Thoracic aorta (tissue), 2 donors: Measurements from ENCODE around the gene STRIP2. TPM values are rescaled to one million over a fixed set of nuclear protein-coding genes. Genes with fewer than 3 reads are reported as not detected.
"Not testable (repeated sequence)": the region's sequence is repeated elsewhere in the genome, so short reads cannot be mapped to it uniquely, and the experiment has no call there.

Experiments
- ATAC-seq: fragments of 150-250 bp; one replicate; pipeline ENCODE4 v1.8.0; 2017; ENCODE audit warnings: low read depth; ENCODE audit not compliant: insufficient number of reproducible peaks, low FRiP score
- DNase-seq: peaks from one replicate; pipeline ENCODE4 v3.0.0-alpha.2; 2020; ENCODE audit warnings: low spot score
- H3K27ac ChIP-seq, 2 donors: fragments of 200-600 bp; sonication (generic); 1 replicate in 1 of 2; 2 replicates in 1 of 2; pipeline ENCODE4 v1.5.1; 2016; ENCODE audit warnings: mild to moderate bottlenecking in 2 of 2, moderate library complexity in 2 of 2
- H3K27me3 ChIP-seq: fragments of 200-600 bp; sonication (generic); replicated peaks from 2 replicates; pipeline ENCODE4 v1.6.0; 2016; ENCODE audit warnings: mild to moderate bottlenecking; ENCODE audit not compliant: insufficient read depth
- H3K36me3 ChIP-seq: fragments of 200-600 bp; sonication (generic); one replicate; pipeline ENCODE4 v1.5.1; 2016
- H3K4me1 ChIP-seq, 2 donors: fragments of 200-600 bp; sonication (generic); 1 replicate in 1 of 2; 2 replicates in 1 of 2; pipeline versions ENCODE4 v1.5.1 to v1.6.0; 2016; ENCODE audit warnings: low read depth in 2 of 2, mild to moderate bottlenecking in 1 of 2; ENCODE audit not compliant: control insufficient read depth in 1 of 2
- H3K4me3 ChIP-seq: fragments of 200-600 bp; sonication (generic); 2 replicates; pipeline ENCODE4 v1.5.1; 2016; ENCODE audit warnings: mild to moderate bottlenecking
- H3K9me3 ChIP-seq: fragments of 200-600 bp; sonication (generic); 2 replicates; pipeline ENCODE4 v1.5.1; 2016
- CTCF ChIP-seq: fragments of 200-600 bp; sonication (generic); IDR thresholded peaks from one replicate; pipeline ENCODE4 v1.5.1; 2019; ENCODE audit warnings: antibody characterized with exemption
- total RNA-seq, 2 donors: library from RNA; depleted of rRNA; stranded (reverse); fragments of >200 nt; gene quantifications; one replicate each; pipeline versions ENCODE4 v1.1.0 to v1.2.3, GENCODE V29; 2016

Gene STRIP2
- total RNA-seq, 2 donors from 2014 or later = 1.1 TPM; not detected in 1

- DNase-seq = no peak
- Histone ChIP-seq H3K4me1 (peaks cover 0 to 13% of the 10 kb centered on the region in 2 donors), H3K27me3 (no peaks in the 10 kb centered on the region), H3K4me3 (no peak overlapping the region), H3K27ac (no peak overlapping the region), H3K36me3 (no peaks in the 10 kb centered on the region), H3K9me3 (no peaks in the 10 kb centered on the region)
- ATAC-seq = no peak
- TF ChIP-seq CTCF = no peak
These were observed 3.0 kb downstream of the STRIP2 start for GRCh38 chr7:129437190-129437589.

- no peak for TF ChIP-seq CTCF
- Histone ChIP-seq H3K4me3 (no peak overlapping the region), H3K9me3 (no peaks in the 10 kb centered on the region), H3K4me1 (peaks cover 0 to 11% of the 10 kb centered on the region in 2 donors), H3K36me3 (no peaks in the 10 kb centered on the region), H3K27me3 (no peaks in the 10 kb centered on the region), H3K27ac (no peak overlapping the region)
- DNase-seq (no peak), ATAC-seq (no peak)
These were observed 4.1 kb downstream of the STRIP2 start for GRCh38 chr7:129438281-129438838.

- no peaks in the 10 kb centered on the region for H3K9me3 ChIP-seq
- H3K27me3 ChIP-seq = no peaks in the 10 kb centered on the region
- TF ChIP-seq CTCF = no peak
- ATAC-seq (no peak), DNase-seq (no peak)
- H3K27ac ChIP-seq = no peak overlapping the region
- no peak overlapping the region for H3K4me3 ChIP-seq
- H3K4me1 ChIP-seq = peaks cover 0 to 7% of the 10 kb centered on the region in 2 donors
- H3K36me3 ChIP-seq = no peaks in the 10 kb centered on the region
These were observed 4.8 kb downstream of the STRIP2 start for GRCh38 chr7:129438839-129439651.

- H3K36me3 ChIP-seq = no peaks in the 10 kb centered on the region
- H3K9me3 ChIP-seq = no peaks in the 10 kb centered on the region
- no peak for ATAC-seq
- H3K27me3 ChIP-seq = no peaks in the 10 kb centered on the region
- H3K4me3 ChIP-seq = no peak overlapping the region
- peaks cover 0 to under 1% of the 10 kb centered on the region in 2 donors for H3K4me1 ChIP-seq
- DNase-seq = no peak
- no peak for TF ChIP-seq CTCF
- H3K27ac ChIP-seq = no peak overlapping the region
These were observed 5.9 kb downstream of the STRIP2 start for GRCh38 chr7:129439963-129440625.

GRCh38 chr7:129443612-129444011 lies 9.4 kb downstream of the STRIP2 start:
- no peak for TF ChIP-seq CTCF
- H3K4me3 ChIP-seq = no peak overlapping the region
- DNase-seq (no peak), ATAC-seq (no peak)
- H3K36me3 ChIP-seq = no peaks in the 10 kb centered on the region
- H3K27me3 ChIP-seq = no peaks in the 10 kb centered on the region
- H3K4me1 ChIP-seq = no peaks in the 10 kb centered on the region
- H3K9me3 ChIP-seq = peaks cover 5% of the 10 kb centered on the region
- no peak overlapping the region for H3K27ac ChIP-seq

GRCh38 chr7:129444776-129445175 lies 10.5 kb downstream of the STRIP2 start:
- H3K4me1 ChIP-seq, H3K4me3 ChIP-seq, DNase-seq, ATAC-seq, H3K36me3 ChIP-seq, H3K27ac ChIP-seq, H3K27me3 ChIP-seq: not testable (repeated sequence)
- peaks cover 12% of the 10 kb centered on the region for H3K9me3 ChIP-seq

- peaks cover 12% of the 10 kb centered on the region for H3K9me3 ChIP-seq
- not testable (repeated sequence) for H3K4me3 ChIP-seq, H3K27me3 ChIP-seq, H3K36me3 ChIP-seq, ATAC-seq, H3K4me1 ChIP-seq, DNase-seq, H3K27ac ChIP-seq
These were observed 12.7 kb downstream of the STRIP2 start for GRCh38 chr7:129446925-129447324.
